HepG2 (cell line): ENCODE data around the gene PLCB1. TPM values are rescaled to one million over a fixed set of nuclear protein-coding genes. Genes with fewer than 3 reads are reported as not detected.
A peak's percentile ranks its signal among the peaks of the same experiment; 100 is the strongest.

ENCODE experiments used
- ATAC-seq: fragments of 200-7000 bp; cut with Tn5 transposase; 3 replicates; pipeline ENCODE4 v1.9.1; 2020; ENCODE audit warnings: mild to moderate bottlenecking, moderate library complexity
- BruUV-seq: library from RNA; stranded (reverse); fragments of 400-500 nt; replicated peaks from 2 replicates; lab custom pipeline; 2021; lab: Mats Ljungman, UMichigan
- CTCF ChIA-PET: fragments of 300-600 bp; formaldehyde crosslinking; extraction: SDS; loops from one replicate; lab custom pipeline; 2021; ENCODE audit warnings: low total read pairs, inconsistent platforms, low intra/inter-chr PET ratio; lab: Yijun Ruan, JAX
- POLR2A ChIA-PET: fragments of 350-600 bp; sonication (Branson Sonifier 250); formaldehyde crosslinking; loops from one replicate; lab custom pipeline; 2020; ENCODE audit warnings: antibody characterized with exemption, inconsistent platforms; lab: Yijun Ruan, JAX
- DNase-seq: peaks from one replicate; pipeline ENCODE4 v3.0.0-alpha.2; 2015; ENCODE audit warnings: low spot score
- FAIRE-seq: peaks from 3 replicates; lab custom pipeline; 2011; peaks lifted over from hg19 to GRCh38; lab: Jason Lieb, UNC
- H2AFZ ChIP-seq: one replicate; pipeline ENCODE4 v1.6.1; 2011; ENCODE audit warnings: low read length, inconsistent platforms
- H3K27ac ChIP-seq: fragments of 300-600 bp; 3 replicates; pipeline ENCODE4 v1.8.0; 2011; ENCODE audit warnings: mixed run types, mild to moderate bottlenecking, mixed read lengths, low read length, inconsistent platforms; ENCODE audit not compliant: insufficient read depth; ENCODE audit errors: extremely low read length
- H3K27me3 ChIP-seq, 2 experiments: fragments of 200-600 bp in 1 of 2; 2 replicates in 1 of 2; 3 replicates in 1 of 2; pipeline versions ENCODE4 v1.6.0 to v1.8.0; 2011; ENCODE audit warnings: low read length in 2 of 2, mild to moderate bottlenecking in 2 of 2, moderate library complexity in 2 of 2, inconsistent platforms in 1 of 2; ENCODE audit not compliant: insufficient read depth in 2 of 2, control insufficient read depth in 1 of 2
- H3K36me3 ChIP-seq, 2 experiments: fragments of 200-600 bp in 1 of 2; replicated peaks in 1 of 2; 2 replicates in 1 of 2; 3 replicates in 1 of 2; pipeline versions ENCODE4 v1.5.1 to v1.8.0; 2011; ENCODE audit warnings: low read length in 2 of 2, inconsistent platforms in 1 of 2; ENCODE audit not compliant: insufficient read depth in 2 of 2, control insufficient read depth in 1 of 2
- H3K4me1 ChIP-seq: 2 replicates; pipeline ENCODE4 v1.5.1; 2012; ENCODE audit warnings: low read length, inconsistent platforms; ENCODE audit not compliant: insufficient read depth
- H3K4me2 ChIP-seq: 2 replicates; pipeline ENCODE4 v1.6.0; 2011; ENCODE audit warnings: low read depth, low read length, inconsistent platforms
- H3K4me3 ChIP-seq, 3 experiments: fragments of 200-600 bp in 1 of 3; sonication (generic), shearing (Covaris generic) in 1 of 3; replicated peaks in 1 of 3; 2 replicates each; pipeline ENCODE4 v1.5.1; 2011 to 2016; ENCODE audit warnings: low read length in 3 of 3, inconsistent platforms in 2 of 3, low read depth in 2 of 3, mild to moderate bottlenecking in 2 of 3, control low read depth in 1 of 3, mixed read lengths in 1 of 3; ENCODE audit not compliant: insufficient read depth in 1 of 3
- H3K79me2 ChIP-seq: one replicate; pipeline ENCODE4 v1.6.1; 2011; ENCODE audit warnings: low read length, inconsistent platforms; ENCODE audit not compliant: insufficient read depth
- H3K9ac ChIP-seq: 2 replicates; pipeline ENCODE4 v1.6.0; 2011; ENCODE audit warnings: mild to moderate bottlenecking, low read depth, low read length, inconsistent platforms; ENCODE audit not compliant: insufficient read depth
- H3K9me3 ChIP-seq: 2 replicates; pipeline ENCODE4 v1.5.1; 2012; ENCODE audit warnings: mild to moderate bottlenecking, low read length
- H4K20me1 ChIP-seq: 2 replicates; pipeline ENCODE4 v1.6.0; 2011; ENCODE audit warnings: inconsistent platforms, mild to moderate bottlenecking, low read length, moderate library complexity; ENCODE audit not compliant: insufficient read depth
- CEBPG ChIP-seq: IDR thresholded peaks from 2 replicates; pipeline ENCODE4 v1.6.1; 2016
- KDM3A ChIP-seq: IDR thresholded peaks from 2 replicates; pipeline ENCODE4 v1.6.1; 2018; ENCODE audit warnings: low read depth, missing compliant biosample characterization
- MIXL1 ChIP-seq: IDR thresholded peaks from 2 replicates; pipeline ENCODE4 v1.6.1; 2016
- MTF1 ChIP-seq: sonication (generic); formaldehyde crosslinking; IDR thresholded peaks from 2 replicates; pipeline ENCODE4 v1.5.0; 2020; ENCODE audit warnings: missing genetic modification reagents
- SMAD1 ChIP-seq: sonication (generic); formaldehyde crosslinking; IDR thresholded peaks from 2 replicates; pipeline ENCODE4 v1.4.0; 2020; ENCODE audit warnings: missing genetic modification reagents, low read depth, mild to moderate bottlenecking, borderline replicate concordance
- SMC3 ChIP-seq: IDR thresholded peaks from 2 replicates; pipeline ENCODE4 v1.6.1; 2011; ENCODE audit warnings: low read length, improper control_type of control experiment
- THAP11 ChIP-seq: IDR thresholded peaks from 2 replicates; pipeline ENCODE4 v1.6.1; 2016; ENCODE audit warnings: missing biosample characterization, missing genetic modification reagents
- ZMYM3 ChIP-seq: sonication (generic); formaldehyde crosslinking; IDR thresholded peaks from 2 replicates; pipeline ENCODE4 v1.5.1; 2020; ENCODE audit warnings: mild to moderate bottlenecking, missing genetic modification reagents
- ZNF383 ChIP-seq: sonication (generic); formaldehyde crosslinking; IDR thresholded peaks from 2 replicates; pipeline ENCODE4 v1.4.0; 2020; ENCODE audit warnings: missing genetic modification reagents, mild to moderate bottlenecking, borderline replicate concordance
- ZNF460 ChIP-seq: sonication (generic); formaldehyde crosslinking; IDR thresholded peaks from 2 replicates; pipeline ENCODE4 v1.5.1; 2020; ENCODE audit warnings: missing genetic modification reagents, mild to moderate bottlenecking, borderline replicate concordance
- ZSCAN22 ChIP-seq: sonication (generic); formaldehyde crosslinking; IDR thresholded peaks from 2 replicates; pipeline ENCODE4 v1.4.0; 2020; ENCODE audit warnings: mild to moderate bottlenecking, missing genetic modification reagents
- ZSCAN25 ChIP-seq: sonication (generic); formaldehyde crosslinking; IDR thresholded peaks from 2 replicates; pipeline ENCODE4 v1.8.0; 2022; ENCODE audit warnings: mild to moderate bottlenecking, missing genetic modification reagents
- WGBS: methylation state at CpG from one replicate; pipeline ENCODE4 v1.1.6; 2017; ENCODE audit warnings: low lambda C conversion rate; 5-methylcytosine and 5-hydroxymethylcytosine counted together
- in situ Hi-C: cut with HindIII; loops from 2 replicates; pipeline ENCODE4 v1.10.0; 2017; ENCODE audit warnings: low pct_unique_long_range_greater_than_20kb; ENCODE audit not compliant: extremely low pct_ligation_motif_present
- intact Hi-C: fragments of 100-400 bp; cut with micrococcal nuclease; formaldehyde crosslinking; loops from one replicate; pipeline ENCODE4 v1.10.0; 2022; ENCODE audit not compliant: unreplicated experiment
- polyA plus RNA-seq, 8 experiments: library from polyadenylated mRNA; depleted of rRNA in 3 of 8; stranded (reverse) in 7 of 8; unstranded in 1 of 8; fragments of >200 nt; fragmentation: Illumina TruSeq in 4 of 8; extraction: Trizol in 4 of 8; gene quantifications; 2 replicates each; pipeline versions ENCODE4 v1.2.1 to v1.2.3, GENCODE V29; 2011 to 2016; ENCODE audit warnings: low read depth in 4 of 8, missing spikeins in 1 of 8, mixed read lengths in 1 of 8; ENCODE audit not compliant: insufficient read depth in 1 of 8
- total RNA-seq, 5 experiments: library from RNA; depleted of rRNA; stranded (reverse); fragments of >200 nt; fragmentation: Illumina TruSeq; extraction: Trizol; gene quantifications; 2 replicates each; pipeline ENCODE4 v1.2.3, GENCODE V29; 2016; ENCODE audit warnings: low read depth in 1 of 5
- TF ChIP-seq, protein P1 (sequence below): sonication (generic); formaldehyde crosslinking; conservative IDR thresholded peaks from 2 replicates; pipeline ENCODE4 v1.5.0; 2020; ENCODE audit warnings: missing genetic modification reagents
- TF ChIP-seq, protein P2 (sequence below): IDR thresholded peaks from 2 replicates; pipeline ENCODE4 v1.6.1; 2018; ENCODE audit warnings: missing genetic modification reagents, mild to moderate bottlenecking, missing compliant biosample characterization
- TF ChIP-seq, protein P3 (sequence below): sonication (generic); formaldehyde crosslinking; IDR thresholded peaks from 2 replicates; pipeline ENCODE4 v1.5.0; 2020; ENCODE audit warnings: missing genetic modification reagents
- TF ChIP-seq, protein P4 (sequence below): IDR thresholded peaks from 2 replicates; pipeline ENCODE4 v1.6.1; 2016; ENCODE audit warnings: missing biosample characterization, missing genetic modification reagents, low read depth
- TF ChIP-seq, protein P5 (sequence below): sonication (generic); formaldehyde crosslinking; IDR thresholded peaks from 2 replicates; pipeline ENCODE4 v1.5.0; 2020; ENCODE audit warnings: missing genetic modification reagents, mild to moderate bottlenecking, borderline replicate concordance

The PLCB1 gene
- total and polyA plus RNA-seq, 2 of the 13 experiments (the other 11 are each of a cell fraction or from before 2014, with no cell fraction given) = 42.4 to 55.9 TPM

DNA sequence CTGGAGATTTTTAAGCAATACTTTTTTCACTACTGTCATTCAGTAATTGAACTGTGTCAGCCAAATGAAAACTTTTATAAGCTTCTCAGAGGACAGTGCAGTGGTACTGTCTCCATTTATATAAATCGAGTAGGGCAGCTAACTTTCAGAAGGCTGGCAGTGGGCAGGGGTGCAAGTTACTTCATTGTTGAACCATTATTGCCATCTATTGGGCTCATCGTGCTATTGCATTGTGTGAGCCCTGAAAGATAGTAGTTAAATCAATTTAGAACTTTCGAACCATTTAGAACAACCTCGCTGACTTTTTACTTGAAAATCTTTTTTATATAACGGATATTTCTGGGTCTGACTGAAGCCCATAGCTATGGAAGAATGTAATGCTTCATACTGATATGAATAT, 589.0 kb downstream of the PLCB1 start (continued):
- TF ChIP-seq, protein P1, sequence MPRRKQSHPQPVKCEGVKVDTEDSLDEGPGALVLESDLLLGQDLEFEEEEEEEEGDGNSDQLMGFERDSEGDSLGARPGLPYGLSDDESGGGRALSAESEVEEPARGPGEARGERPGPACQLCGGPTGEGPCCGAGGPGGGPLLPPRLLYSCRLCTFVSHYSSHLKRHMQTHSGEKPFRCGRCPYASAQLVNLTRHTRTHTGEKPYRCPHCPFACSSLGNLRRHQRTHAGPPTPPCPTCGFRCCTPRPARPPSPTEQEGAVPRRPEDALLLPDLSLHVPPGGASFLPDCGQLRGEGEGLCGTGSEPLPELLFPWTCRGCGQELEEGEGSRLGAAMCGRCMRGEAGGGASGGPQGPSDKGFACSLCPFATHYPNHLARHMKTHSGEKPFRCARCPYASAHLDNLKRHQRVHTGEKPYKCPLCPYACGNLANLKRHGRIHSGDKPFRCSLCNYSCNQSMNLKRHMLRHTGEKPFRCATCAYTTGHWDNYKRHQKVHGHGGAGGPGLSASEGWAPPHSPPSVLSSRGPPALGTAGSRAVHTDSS (CRISPR knock-in tag) = no peak
- 0 out of 2 replicates have a peak, but pooled peaks have one; percentile 10 for TF ChIP-seq CEBPG (CRISPR knock-in tag)
- peak; percentile 67 for TF ChIP-seq SMC3
- no peak for TF ChIP-seq ZNF460 (CRISPR knock-in tag)
- TF ChIP-seq ZSCAN25 = 0 out of 2 replicates have a peak, but pooled peaks have one; percentile 40
- TF ChIP-seq MIXL1 = 0 out of 2 replicates have a peak, but pooled peaks have one; percentile 23
- no peak for TF ChIP-seq ZNF383 (CRISPR knock-in tag)
- no peak for TF ChIP-seq MTF1 (CRISPR knock-in tag)

DNA sequence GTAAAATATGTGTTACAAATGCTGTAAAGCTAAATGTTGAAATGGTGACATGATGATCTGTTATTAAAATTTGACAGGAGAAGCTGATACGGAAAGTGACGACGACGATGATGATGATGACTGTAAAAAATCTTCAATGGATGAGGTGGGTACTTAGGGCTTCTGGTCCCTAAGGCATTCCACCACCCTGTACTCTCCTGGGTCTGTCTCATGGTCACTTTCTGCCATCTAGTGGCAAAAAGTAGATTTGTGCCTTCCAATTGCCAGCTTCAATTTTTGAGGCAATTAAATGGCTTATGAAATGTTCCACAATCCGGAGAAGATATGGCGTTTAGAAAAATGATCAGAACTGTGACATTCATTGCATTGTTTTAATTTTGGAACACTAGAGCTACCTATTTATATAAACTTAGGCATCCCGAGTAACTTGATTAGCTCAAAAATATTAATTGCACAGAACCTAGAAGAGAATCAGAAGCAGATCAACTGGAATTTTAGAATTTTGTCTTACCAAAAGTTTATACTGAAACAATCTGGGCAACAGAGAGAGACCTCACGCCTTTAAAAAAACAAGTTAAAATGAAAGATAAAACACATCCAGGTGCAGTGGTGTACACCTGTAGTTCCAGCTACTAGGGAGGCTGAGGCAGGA, 590.3 kb downstream of the PLCB1 start:
- H3K9ac ChIP-seq = no peak overlapping the region
- FAIRE-seq = peak; percentile 68
- no TSS peak for BruUV-seq
- ATAC-seq = peak; percentile 98
- H3K79me2 ChIP-seq = no peaks in the 10 kb centered on the region
- intact Hi-C loops (loop anchor here (1.0 to 10.0 kb wide), 5 partner anchors 330 to 1608 kb away; no protein-coding TSS in a partner anchor), in situ Hi-C loops (loop anchor here (5.0 to 10.0 kb wide), 4 partner anchors 590 to 788 kb away; partner anchors contain the start of gene PLCB1)
- H4K20me1 ChIP-seq = no peaks in the 10 kb centered on the region
- no peak overlapping the region for H3K4me2 ChIP-seq
- WGBS = 68% methylated on average over 8 of the region's 8 CpGs
- no peaks in the 10 kb centered on the region for H3K4me1 ChIP-seq
- H3K4me3 ChIP-seq = no peak overlapping the region
- H3K27ac ChIP-seq = no peak overlapping the region
- CTCF ChIA-PET = interaction anchor here (2.8 to 4.5 kb wide), 4 partner anchors 591 to 786 kb away, joined by 17 to 77 read pairs (median 34); partner anchors contain the start of gene PLCB1
- H2AFZ ChIP-seq = no peak overlapping the region
- DNase-seq = peak; percentile 83
- H3K27me3 ChIP-seq = no peaks in the 10 kb centered on the region
- peaks cover 10 to 19% of the 10 kb centered on the region in 2 experiments for H3K36me3 ChIP-seq
- H3K9me3 ChIP-seq = no peaks in the 10 kb centered on the region
- POLR2A ChIA-PET = interaction anchor here (0.7 kb wide), 1 partner anchor 678 kb away, joined by 3 read pairs; no protein-coding TSS in a partner anchor
- TF ChIP-seq ZMYM3 (CRISPR knock-in tag) = no peak
- no peak for TF ChIP-seq ZSCAN22 (CRISPR knock-in tag)
- no peak for TF ChIP-seq SMAD1 (CRISPR knock-in tag)
- TF ChIP-seq, protein P2, sequence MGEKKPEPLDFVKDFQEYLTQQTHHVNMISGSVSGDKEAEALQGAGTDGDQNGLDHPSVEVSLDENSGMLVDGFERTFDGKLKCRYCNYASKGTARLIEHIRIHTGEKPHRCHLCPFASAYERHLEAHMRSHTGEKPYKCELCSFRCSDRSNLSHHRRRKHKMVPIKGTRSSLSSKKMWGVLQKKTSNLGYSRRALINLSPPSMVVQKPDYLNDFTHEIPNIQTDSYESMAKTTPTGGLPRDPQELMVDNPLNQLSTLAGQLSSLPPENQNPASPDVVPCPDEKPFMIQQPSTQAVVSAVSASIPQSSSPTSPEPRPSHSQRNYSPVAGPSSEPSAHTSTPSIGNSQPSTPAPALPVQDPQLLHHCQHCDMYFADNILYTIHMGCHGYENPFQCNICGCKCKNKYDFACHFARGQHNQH (CRISPR knock-in tag) = no peak
- 0 out of 2 replicates have a peak, but pooled peaks have one; percentile 71 for TF ChIP-seq KDM3A
- TF ChIP-seq, protein P3, sequence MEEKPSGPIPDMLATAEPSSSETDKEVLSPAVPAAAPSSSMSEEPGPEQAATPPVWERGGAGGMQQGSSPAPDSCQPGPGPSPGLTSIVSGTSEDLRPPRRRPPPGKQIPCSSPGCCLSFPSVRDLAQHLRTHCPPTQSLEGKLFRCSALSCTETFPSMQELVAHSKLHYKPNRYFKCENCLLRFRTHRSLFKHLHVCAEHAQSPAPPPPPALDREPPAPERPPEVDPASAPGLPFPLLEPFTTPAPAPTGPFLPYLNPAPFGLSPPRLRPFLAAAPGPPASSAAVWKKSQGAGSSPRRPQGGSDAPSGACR = no peak
- TF ChIP-seq, protein P4, sequence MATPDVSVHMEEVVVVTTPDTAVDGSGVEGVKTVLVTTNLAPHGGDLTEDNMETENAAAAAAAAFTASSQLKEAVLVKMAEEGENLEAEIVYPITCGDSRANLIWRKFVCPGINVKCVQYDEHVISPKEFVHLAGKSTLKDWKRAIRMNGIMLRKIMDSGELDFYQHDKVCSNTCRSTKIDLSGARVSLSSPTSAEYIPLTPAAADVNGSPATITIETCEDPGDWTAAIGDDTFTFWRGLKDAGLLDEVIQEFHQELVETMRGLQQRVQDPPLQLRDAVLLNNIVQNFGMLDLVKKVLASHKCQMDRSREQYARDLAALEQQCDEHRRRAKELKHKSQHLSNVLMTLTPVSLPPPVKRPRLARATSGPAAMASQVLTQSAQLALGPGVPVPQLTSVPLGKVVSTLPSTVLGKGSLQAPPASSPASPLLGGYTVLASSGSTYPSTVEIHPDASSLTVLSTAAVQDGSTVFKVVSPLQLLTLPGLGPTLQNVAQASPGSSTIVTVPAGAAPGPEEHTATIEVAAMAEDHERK = no peak
- TF ChIP-seq THAP11 (CRISPR knock-in tag) = peak; percentile 52
- TF ChIP-seq, protein P5, sequence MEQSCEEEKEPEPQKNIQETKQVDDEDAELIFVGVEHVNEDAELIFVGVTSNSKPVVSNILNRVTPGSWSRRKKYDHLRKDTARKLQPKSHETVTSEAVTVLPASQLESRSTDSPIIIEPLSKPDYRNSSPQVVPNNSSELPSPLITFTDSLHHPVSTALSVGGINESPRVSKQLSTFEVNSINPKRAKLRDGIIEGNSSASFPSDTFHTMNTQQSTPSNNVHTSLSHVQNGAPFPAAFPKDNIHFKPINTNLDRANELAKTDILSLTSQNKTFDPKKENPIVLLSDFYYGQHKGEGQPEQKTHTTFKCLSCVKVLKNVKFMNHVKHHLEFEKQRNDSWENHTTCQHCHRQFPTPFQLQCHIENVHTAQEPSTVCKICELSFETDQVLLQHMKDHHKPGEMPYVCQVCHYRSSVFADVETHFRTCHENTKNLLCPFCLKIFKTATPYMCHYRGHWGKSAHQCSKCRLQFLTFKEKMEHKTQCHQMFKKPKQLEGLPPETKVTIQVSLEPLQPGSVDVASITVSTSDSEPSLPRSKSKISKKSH (CRISPR knock-in tag) = no peak
